Body of pancreas (tissue), 4 donors: ENCODE results near the gene AEN.

ENCODE experiments used
- POLR2A ChIP-seq, 3 donors: fragments of 450-650 bp; IDR thresholded peaks; one replicate each; pipeline ENCODE4 v1.6.1; 2016; ENCODE audit warnings: antibody characterized with exemption in 3 of 3, mild to moderate bottlenecking in 2 of 3
- TF ChIP-seq, protein P1 (sequence below), 7 experiments: fragments of 450-650 bp in 4 of 7; fragments of 200-600 bp in 3 of 7; sonication (generic) in 3 of 7; IDR thresholded peaks; one replicate each; pipeline ENCODE4 v1.5.1; 2016 to 2019; ENCODE audit warnings: antibody characterized with exemption in 7 of 7

DNA sequence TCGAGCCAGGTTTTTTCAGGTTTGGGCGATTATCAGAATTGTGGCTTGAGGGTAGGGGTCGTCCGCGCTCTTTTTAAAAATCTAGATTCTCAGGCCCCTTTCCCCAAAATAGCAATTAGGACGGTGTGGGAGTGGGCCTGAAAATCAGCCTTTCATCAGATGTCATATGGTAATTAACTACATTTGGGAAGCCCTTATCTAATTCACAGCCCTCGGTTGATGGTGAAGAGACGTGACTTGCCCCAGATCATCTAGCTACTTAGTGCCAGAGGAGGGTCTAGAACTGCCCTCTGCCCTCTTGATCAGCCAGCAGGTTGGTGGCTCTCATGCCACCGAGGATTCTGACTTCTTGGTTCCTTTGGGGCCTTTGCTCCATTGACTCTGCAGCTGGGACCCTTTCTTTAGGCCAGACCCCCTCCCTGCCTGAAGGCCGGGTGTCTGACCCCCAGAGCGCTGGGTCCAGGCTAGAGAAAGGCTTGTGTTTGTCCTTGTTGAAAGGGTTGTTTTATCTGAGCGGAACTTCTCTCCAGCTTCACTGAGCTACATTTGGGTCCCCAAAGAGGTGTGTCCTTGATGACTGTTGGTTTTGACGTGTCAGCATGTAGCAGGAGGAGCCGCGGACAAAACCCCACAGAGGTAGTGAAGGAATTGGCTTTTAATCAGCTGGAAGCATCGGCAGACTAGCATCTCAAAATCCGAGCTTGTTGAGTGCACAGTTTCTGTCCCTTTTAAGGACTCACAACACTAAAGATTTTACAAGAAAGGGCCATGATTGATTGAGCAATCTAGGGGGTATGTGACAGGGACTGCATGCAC is 857 bp downstream of the AEN start:
- TF ChIP-seq, protein P1, sequence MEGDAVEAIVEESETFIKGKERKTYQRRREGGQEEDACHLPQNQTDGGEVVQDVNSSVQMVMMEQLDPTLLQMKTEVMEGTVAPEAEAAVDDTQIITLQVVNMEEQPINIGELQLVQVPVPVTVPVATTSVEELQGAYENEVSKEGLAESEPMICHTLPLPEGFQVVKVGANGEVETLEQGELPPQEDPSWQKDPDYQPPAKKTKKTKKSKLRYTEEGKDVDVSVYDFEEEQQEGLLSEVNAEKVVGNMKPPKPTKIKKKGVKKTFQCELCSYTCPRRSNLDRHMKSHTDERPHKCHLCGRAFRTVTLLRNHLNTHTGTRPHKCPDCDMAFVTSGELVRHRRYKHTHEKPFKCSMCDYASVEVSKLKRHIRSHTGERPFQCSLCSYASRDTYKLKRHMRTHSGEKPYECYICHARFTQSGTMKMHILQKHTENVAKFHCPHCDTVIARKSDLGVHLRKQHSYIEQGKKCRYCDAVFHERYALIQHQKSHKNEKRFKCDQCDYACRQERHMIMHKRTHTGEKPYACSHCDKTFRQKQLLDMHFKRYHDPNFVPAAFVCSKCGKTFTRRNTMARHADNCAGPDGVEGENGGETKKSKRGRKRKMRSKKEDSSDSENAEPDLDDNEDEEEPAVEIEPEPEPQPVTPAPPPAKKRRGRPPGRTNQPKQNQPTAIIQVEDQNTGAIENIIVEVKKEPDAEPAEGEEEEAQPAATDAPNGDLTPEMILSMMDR (IDR thresholded peaks at IDR 0.05), result no peak
- TF ChIP-seq POLR2A (IDR thresholded peaks at IDR 0.05), result no peak
